PC-9 (cell line): Measurements from ENCODE around the gene LRP2. TPM values are rescaled to one million over a fixed set of nuclear protein-coding genes. Genes with fewer than 3 reads are reported as not detected.

Experiments used
- BruUV-seq: library from RNA; stranded (reverse); fragments of 400-500 nt; replicated peaks from 2 replicates; lab custom pipeline; 2021; lab: Mats Ljungman, UMichigan
- CTCF ChIA-PET: fragments of 300-600 bp; sonication (Branson Sonifier 250); formaldehyde crosslinking; loops from one replicate; lab custom pipeline; 2022; ENCODE audit warnings: antibody characterized with exemption; lab: Charles Lee
- POLR2A ChIA-PET: fragments of 300-600 bp; sonication (Branson Sonifier 250); formaldehyde crosslinking; loops from one replicate; lab custom pipeline; 2022; ENCODE audit warnings: antibody characterized with exemption; ENCODE audit not compliant: unreplicated experiment; lab: Charles Lee
- DNase-seq, 2 experiments: peaks; one replicate each; pipeline versions ENCODE4 v3.0.0 to v3.0.0-alpha.2; 2015 to 2022; ENCODE audit warnings: mixed read lengths in 1 of 2
- H2AFZ ChIP-seq: fragments of 200-600 bp; sonication (generic); 2 replicates; pipeline ENCODE4 v1.8.1; 2017; ENCODE audit warnings: antibody characterized with exemption
- H3F3A ChIP-seq: fragments of 200-600 bp; sonication (generic); 2 replicates; pipeline ENCODE4 v1.8.1; 2017; ENCODE audit warnings: antibody characterized with exemption, mild to moderate bottlenecking, low read depth; ENCODE audit not compliant: insufficient read depth
- H3K27ac ChIP-seq: fragments of 200-600 bp; sonication (generic); 2 replicates; pipeline ENCODE4 v1.6.1; 2016; ENCODE audit warnings: mixed run types
- H3K27me3 ChIP-seq: fragments of 200-600 bp; sonication (generic); 2 replicates; pipeline ENCODE4 v1.6.1; 2016; ENCODE audit warnings: low read depth, mixed run types; ENCODE audit not compliant: insufficient read depth
- H3K36me3 ChIP-seq: fragments of 200-600 bp; sonication (generic); 2 replicates; pipeline ENCODE4 v1.6.1; 2016; ENCODE audit warnings: low read depth, mixed run types
- H3K4me1 ChIP-seq: fragments of 200-600 bp; sonication (generic); replicated peaks from 2 replicates; pipeline ENCODE4 v1.6.1; 2016; ENCODE audit warnings: mixed run types; ENCODE audit not compliant: insufficient read depth
- H3K4me2 ChIP-seq: fragments of 200-600 bp; sonication (generic); 2 replicates; pipeline ENCODE4 v1.6.1; 2017; ENCODE audit warnings: mixed run types
- H3K4me3 ChIP-seq: fragments of 200-600 bp; sonication (generic); 2 replicates; pipeline ENCODE4 v1.6.1; 2016; ENCODE audit warnings: mixed run types
- H3K79me2 ChIP-seq: fragments of 200-600 bp; sonication (generic); 2 replicates; pipeline ENCODE4 v1.6.1; 2017; ENCODE audit warnings: low read depth, mixed run types
- H3K9me2 ChIP-seq: fragments of 200-600 bp; sonication (generic); 2 replicates; pipeline ENCODE4 v1.8.1; 2017; ENCODE audit warnings: mild to moderate bottlenecking; ENCODE audit not compliant: insufficient read depth
- H3K9me3 ChIP-seq: fragments of 200-600 bp; sonication (generic); 2 replicates; pipeline ENCODE4 v1.8.1; 2016; ENCODE audit warnings: low read depth; ENCODE audit not compliant: insufficient read depth
- H4K20me1 ChIP-seq: fragments of 200-600 bp; sonication (generic); 2 replicates; pipeline ENCODE4 v1.8.1; 2017; ENCODE audit not compliant: insufficient read depth
- EZH2 ChIP-seq: fragments of 200-600 bp; sonication (generic); IDR thresholded peaks from 2 replicates; pipeline ENCODE4 v1.8.0; 2017; ENCODE audit warnings: antibody characterized with exemption, low read depth
- intact Hi-C: fragments of 100-400 bp; cut with micrococcal nuclease; formaldehyde crosslinking; loops from one replicate; pipeline ENCODE4 v1.10.0; 2022; ENCODE audit not compliant: unreplicated experiment
- total RNA-seq: library from RNA; stranded (reverse); gene quantifications from 2 replicates; pipeline ENCODE4 v1.2.3, GENCODE V29; 2021
- TF ChIP-seq, protein P1 (sequence below): fragments of 200-600 bp; sonication (generic); conservative IDR thresholded peaks from 2 replicates; pipeline ENCODE4 v1.6.1; 2017; ENCODE audit warnings: mixed run types, antibody characterized with exemption, mild to moderate bottlenecking, moderate library complexity

LRP2 gene
- total RNA-seq, 1 experiment from 2014 or later, result not detected

DNA sequence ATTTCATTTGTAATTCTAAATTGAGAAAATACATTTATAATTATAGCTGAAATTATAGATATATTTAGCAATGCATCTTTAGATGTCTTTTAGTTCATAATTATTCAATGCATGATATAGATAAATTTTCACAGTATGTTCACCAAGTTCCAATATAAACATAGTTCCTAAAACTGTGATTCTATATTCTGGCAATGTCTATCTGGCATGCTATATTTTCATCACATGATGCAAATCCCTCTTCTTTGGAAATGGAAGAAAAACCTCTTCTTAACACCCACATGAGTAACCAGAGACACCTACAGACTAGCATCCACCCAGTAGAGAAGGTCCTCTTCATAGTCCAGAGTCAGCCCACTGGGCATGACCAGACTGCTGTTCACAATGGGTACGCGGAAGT is 157.2 kb downstream of the LRP2 start:
- no peaks in the 10 kb centered on the region for H3K9me3 ChIP-seq
- H3K27ac ChIP-seq, result no peak overlapping the region
- no peaks in the 10 kb centered on the region for H3F3A ChIP-seq
- no peak overlapping the region for H3K4me3 ChIP-seq
- no peak for DNase-seq
- TF ChIP-seq, protein P1, sequence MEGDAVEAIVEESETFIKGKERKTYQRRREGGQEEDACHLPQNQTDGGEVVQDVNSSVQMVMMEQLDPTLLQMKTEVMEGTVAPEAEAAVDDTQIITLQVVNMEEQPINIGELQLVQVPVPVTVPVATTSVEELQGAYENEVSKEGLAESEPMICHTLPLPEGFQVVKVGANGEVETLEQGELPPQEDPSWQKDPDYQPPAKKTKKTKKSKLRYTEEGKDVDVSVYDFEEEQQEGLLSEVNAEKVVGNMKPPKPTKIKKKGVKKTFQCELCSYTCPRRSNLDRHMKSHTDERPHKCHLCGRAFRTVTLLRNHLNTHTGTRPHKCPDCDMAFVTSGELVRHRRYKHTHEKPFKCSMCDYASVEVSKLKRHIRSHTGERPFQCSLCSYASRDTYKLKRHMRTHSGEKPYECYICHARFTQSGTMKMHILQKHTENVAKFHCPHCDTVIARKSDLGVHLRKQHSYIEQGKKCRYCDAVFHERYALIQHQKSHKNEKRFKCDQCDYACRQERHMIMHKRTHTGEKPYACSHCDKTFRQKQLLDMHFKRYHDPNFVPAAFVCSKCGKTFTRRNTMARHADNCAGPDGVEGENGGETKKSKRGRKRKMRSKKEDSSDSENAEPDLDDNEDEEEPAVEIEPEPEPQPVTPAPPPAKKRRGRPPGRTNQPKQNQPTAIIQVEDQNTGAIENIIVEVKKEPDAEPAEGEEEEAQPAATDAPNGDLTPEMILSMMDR, result no peak
- no peak for TF ChIP-seq EZH2
- H2AFZ ChIP-seq, result no peak overlapping the region
- no peaks in the 10 kb centered on the region; the same call in 1 of the 2 replicates for H3K27me3 ChIP-seq
- no peaks in the 10 kb centered on the region for H3K36me3 ChIP-seq
- ChIA-PET POLR2A (no interaction called here), CTCF (no interaction called here)
- H3K9me2 ChIP-seq, result no peaks in the 10 kb centered on the region
- no peak overlapping the region for H3K4me2 ChIP-seq
- H4K20me1 ChIP-seq, result no peaks in the 10 kb centered on the region
- no peaks in the 10 kb centered on the region for H3K4me1 ChIP-seq
- intact Hi-C loops, result no loop called here
- H3K79me2 ChIP-seq, result no peaks in the 10 kb centered on the region
- no TSS peak for BruUV-seq

DNA sequence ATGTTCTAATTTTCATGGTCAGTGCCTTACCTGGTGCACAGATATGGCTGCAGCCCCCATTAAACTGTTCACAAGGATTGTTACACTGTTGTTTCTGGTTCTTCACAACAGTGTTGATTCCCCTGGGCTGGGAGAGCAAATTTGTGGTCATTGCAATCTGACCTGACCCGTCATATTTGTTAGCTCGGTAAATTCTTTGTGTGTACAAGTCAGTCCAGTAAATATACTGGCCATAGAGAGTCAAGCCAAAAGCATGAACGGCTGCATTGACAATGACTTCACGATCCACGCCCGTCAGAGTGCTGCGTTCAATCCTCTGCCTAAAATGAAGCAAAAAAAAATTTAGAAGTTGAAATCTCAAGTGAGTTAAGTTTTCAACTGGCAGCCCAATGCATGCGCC is 158.4 kb downstream of the LRP2 start:
- Histone ChIP-seq H3K4me3 (no peak overlapping the region), H3K27ac (no peak overlapping the region), H3K27me3 (no peaks in the 10 kb centered on the region; the same call in 1 of the 2 replicates), H3K9me2 (no peaks in the 10 kb centered on the region), H2AFZ (no peak overlapping the region), H3F3A (no peaks in the 10 kb centered on the region), H3K9me3 (no peaks in the 10 kb centered on the region), H3K4me2 (no peak overlapping the region), H3K36me3 (no peaks in the 10 kb centered on the region), H3K79me2 (no peaks in the 10 kb centered on the region), H3K4me1 (no peaks in the 10 kb centered on the region), H4K20me1 (no peaks in the 10 kb centered on the region)
- ChIA-PET CTCF (no interaction called here), POLR2A (no interaction called here)
- TF ChIP-seq, protein P1, result no peak
- TF ChIP-seq EZH2, result no peak
- intact Hi-C loops, result no loop called here
- no peak for DNase-seq
- no TSS peak for BruUV-seq

DNA sequence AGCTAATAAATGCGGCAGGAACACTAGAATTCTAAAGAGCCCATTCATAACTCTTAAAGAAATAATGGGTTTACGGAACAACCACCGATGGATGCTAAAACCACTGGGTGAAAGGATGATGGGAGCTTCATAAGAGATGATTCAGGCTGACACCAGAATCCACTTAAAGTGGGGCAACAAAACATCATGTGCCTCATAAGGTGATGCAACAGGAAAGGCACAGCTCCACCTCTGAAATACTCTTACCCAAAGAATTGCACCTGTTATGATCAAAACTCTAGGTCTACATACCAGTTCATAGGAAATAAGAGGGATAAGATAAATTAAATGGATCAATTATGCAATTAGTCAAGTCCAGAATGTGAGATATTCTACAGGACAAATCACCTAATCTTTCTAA is 161.6 kb downstream of the LRP2 start:
- H3K27me3 ChIP-seq, result no peaks in the 10 kb centered on the region; the same call in 1 of the 2 replicates
- no TSS peak for BruUV-seq
- no peak overlapping the region for H3K4me3 ChIP-seq
- no peaks in the 10 kb centered on the region for H3K4me1 ChIP-seq
- no peak overlapping the region for H2AFZ ChIP-seq
- no peaks in the 10 kb centered on the region for H4K20me1 ChIP-seq
- no peaks in the 10 kb centered on the region for H3K36me3 ChIP-seq
- ChIA-PET CTCF (no interaction called here), POLR2A (no interaction called here)
- DNase-seq, result no peak
- H3K79me2 ChIP-seq, result no peaks in the 10 kb centered on the region
- H3K27ac ChIP-seq, result no peak overlapping the region
- intact Hi-C loops, result no loop called here
- H3K9me3 ChIP-seq, result no peaks in the 10 kb centered on the region
- no peaks in the 10 kb centered on the region for H3F3A ChIP-seq
- no peak overlapping the region for H3K4me2 ChIP-seq
- TF ChIP-seq EZH2, result no peak
- TF ChIP-seq, protein P1, result no peak
- H3K9me2 ChIP-seq, result no peaks in the 10 kb centered on the region
